HepG2 (cell line): ENCODE results near the gene PMEPA1. TPM values are rescaled to one million over a fixed set of nuclear protein-coding genes. Genes with fewer than 3 reads are reported as not detected.

ENCODE experiments used
- ATF3 ChIP-seq: sonication (generic); formaldehyde crosslinking; IDR thresholded peaks from 2 replicates; pipeline ENCODE4 v1.4.0; 2020; ENCODE audit warnings: missing genetic modification reagents
- EEA1 ChIP-seq: sonication (generic); formaldehyde crosslinking; IDR thresholded peaks from 2 replicates; pipeline ENCODE4 v1.5.1; 2020; ENCODE audit warnings: mild to moderate bottlenecking, missing genetic modification reagents, borderline replicate concordance
- REST ChIP-seq, 2 experiments: IDR thresholded peaks; 2 replicates each; pipeline ENCODE4 v1.6.1; 2011 to 2012; ENCODE audit warnings: low read length in 2 of 2, borderline replicate concordance in 1 of 2, low read depth in 1 of 2, mild to moderate bottlenecking in 1 of 2, moderate library complexity in 1 of 2
- TIGD3 ChIP-seq: sonication (generic); formaldehyde crosslinking; IDR thresholded peaks from 2 replicates; pipeline ENCODE4 v1.5.1; 2020; ENCODE audit warnings: mild to moderate bottlenecking, missing genetic modification reagents, borderline replicate concordance
- ZNF629 ChIP-seq: sonication (generic); formaldehyde crosslinking; conservative IDR thresholded peaks from 2 replicates; pipeline ENCODE4 v1.5.0; 2020; ENCODE audit warnings: missing genetic modification reagents
- ZNF691 ChIP-seq: sonication (generic); formaldehyde crosslinking; IDR thresholded peaks from 2 replicates; pipeline ENCODE4 v1.4.0; 2020; ENCODE audit warnings: missing genetic modification reagents, low read depth, mild to moderate bottlenecking, borderline replicate concordance
- ZNF768 ChIP-seq: sonication (generic); formaldehyde crosslinking; IDR thresholded peaks from 2 replicates; pipeline ENCODE4 v1.4.0; 2020; ENCODE audit warnings: missing genetic modification reagents
- polyA plus RNA-seq, 8 experiments: library from polyadenylated mRNA; depleted of rRNA in 3 of 8; stranded (reverse) in 7 of 8; unstranded in 1 of 8; fragments of >200 nt; fragmentation: Illumina TruSeq in 4 of 8; extraction: Trizol in 4 of 8; gene quantifications; 2 replicates each; pipeline versions ENCODE4 v1.2.1 to v1.2.3, GENCODE V29; 2011 to 2016; ENCODE audit warnings: low read depth in 4 of 8, missing spikeins in 1 of 8, mixed read lengths in 1 of 8; ENCODE audit not compliant: insufficient read depth in 1 of 8
- total RNA-seq, 5 experiments: library from RNA; depleted of rRNA; stranded (reverse); fragments of >200 nt; fragmentation: Illumina TruSeq; extraction: Trizol; gene quantifications; 2 replicates each; pipeline ENCODE4 v1.2.3, GENCODE V29; 2016; ENCODE audit warnings: low read depth in 1 of 5

Gene PMEPA1
- total and polyA plus RNA-seq, 2 of the 13 experiments (the other 11 are each of a cell fraction or from before 2014, with no cell fraction given), result not detected

- TF ChIP-seq REST (IDR thresholded peaks at IDR 0.05; ENCODE audit: borderline replicate concordance in 1 of 2, low read depth in 1 of 2, low read length in 2 of 2) (no peak), EEA1 (CRISPR knock-in tag) (no peak), TIGD3 (CRISPR knock-in tag) (no peak), ZNF629 (no peak), ZNF768 (CRISPR knock-in tag) (no peak), ATF3 (CRISPR knock-in tag) (no peak), ZNF691 (CRISPR knock-in tag) (no peak)
These were observed 36.4 kb upstream of the PMEPA1 start (continued) for GRCh38 chr20:57746201-57746600.
